Colon (tissue), 2 donors: ENCODE results near the gene HIGD1A.

Experiments used
- FAIRE-seq: peaks from 2 replicates; lab custom pipeline; 2012; peaks lifted over from hg19 to GRCh38; lab: Jason Lieb, UNC
- donor health status: control.
- donor health status: control.

Gene HIGD1A

GRCh38 chr3:42799376-42799775, 4.9 kb downstream of the HIGD1A start:
- FAIRE-seq: no peak

DNA sequence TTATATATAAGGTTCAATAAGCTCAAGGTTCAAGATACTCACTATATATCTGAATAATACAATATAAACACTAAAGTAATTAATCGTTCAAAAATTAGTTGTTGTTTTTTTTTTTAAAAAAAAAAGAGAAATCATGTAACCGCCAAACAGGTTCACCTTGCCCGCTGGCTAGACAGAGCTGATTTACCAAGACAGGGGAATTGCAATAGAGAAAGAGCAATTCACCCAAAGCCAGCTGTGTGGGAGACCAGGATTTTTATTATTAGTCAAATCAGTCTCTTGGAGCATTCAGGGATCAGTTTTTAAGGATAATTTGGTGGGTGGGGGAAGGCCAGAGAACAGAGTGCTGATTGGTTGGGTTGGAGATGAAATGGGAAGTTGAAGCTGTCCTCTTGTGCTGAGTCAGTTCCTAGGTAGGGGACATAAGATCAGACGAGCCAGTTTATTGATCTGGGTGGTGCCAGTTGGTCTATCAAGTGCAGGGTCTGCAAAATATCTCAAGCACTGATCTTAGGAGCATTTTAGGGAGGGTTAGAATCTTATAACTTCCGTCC, 7.9 kb downstream of the HIGD1A start:
- no peak for FAIRE-seq

GRCh38 chr3:42795621-42796181, 8.6 kb downstream of the HIGD1A start:
- no peak for FAIRE-seq

GRCh38 chr3:42790714-42791229, 13.5 kb downstream of the HIGD1A start:
- no peak for FAIRE-seq

GRCh38 chr3:42786631-42787030, 17.7 kb downstream of the HIGD1A start:
- FAIRE-seq: no peak

DNA sequence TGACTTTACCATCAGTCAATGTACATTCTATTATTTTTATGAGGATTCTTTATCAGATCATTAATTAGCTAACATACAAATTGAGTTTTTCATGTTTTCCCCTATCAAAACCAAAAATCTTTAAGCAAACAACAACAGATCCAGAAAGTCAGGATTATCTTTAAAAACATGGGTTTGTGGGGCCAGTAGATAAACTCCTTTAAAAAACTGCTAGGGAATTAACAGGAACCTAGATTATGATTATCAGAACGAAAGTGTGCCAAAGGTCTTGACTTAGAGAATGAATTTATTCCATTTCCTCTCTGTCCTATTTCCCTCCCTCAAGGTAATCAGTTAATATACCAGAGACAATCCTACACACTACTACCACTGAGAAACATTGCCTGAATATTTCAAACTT, 18.1 kb downstream of the HIGD1A start:
- no peak for FAIRE-seq

- FAIRE-seq: no peak
These were observed 23.2 kb downstream of the HIGD1A start for GRCh38 chr3:42780892-42781700.

- FAIRE-seq: no peak
These were observed 23.9 kb downstream of the HIGD1A start for GRCh38 chr3:42780398-42780797.

- FAIRE-seq: no peak
These were observed 25.6 kb downstream of the HIGD1A start for GRCh38 chr3:42778644-42779043.

GRCh38 chr3:42773409-42773751, 30.9 kb downstream of the HIGD1A start:
- FAIRE-seq: no peak

DNA sequence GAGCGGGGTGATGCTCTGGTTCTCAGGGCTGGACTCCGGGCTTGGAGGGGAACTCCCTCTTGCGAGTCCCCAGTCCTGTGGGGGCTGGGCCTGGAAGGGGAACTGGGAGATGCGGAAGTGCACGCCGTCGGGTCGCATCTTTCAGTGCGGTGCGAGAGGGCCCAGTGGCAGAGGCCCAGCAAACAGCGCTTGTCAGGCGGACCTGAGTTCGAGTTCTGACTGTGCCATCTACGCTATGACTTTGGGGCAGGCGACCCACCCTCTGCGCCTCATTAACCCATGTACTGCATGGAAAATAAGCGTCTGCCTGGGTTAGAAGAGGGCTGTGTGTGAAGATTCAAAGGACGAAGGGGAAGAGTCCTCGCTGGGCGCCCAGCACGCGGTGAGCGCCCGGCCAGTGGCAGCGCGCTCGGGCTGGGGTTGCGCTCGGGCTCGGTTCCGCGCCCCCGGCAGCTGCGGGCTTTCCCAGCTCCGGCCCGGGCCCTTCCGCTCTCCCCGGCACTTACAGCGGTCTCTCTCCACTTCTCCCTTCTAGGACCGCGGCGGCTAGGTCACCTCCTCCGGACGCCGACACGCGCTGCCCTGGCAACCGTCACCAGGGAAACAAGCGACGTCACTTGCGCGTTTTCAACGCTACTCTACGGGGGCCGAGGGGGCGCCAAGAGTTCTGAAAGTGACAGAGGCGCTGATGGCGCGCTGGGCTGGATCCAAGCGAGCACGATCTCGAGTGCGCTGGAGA, 31.5 kb downstream of the HIGD1A start, which contains the start of gene CCDC13:
Gene CCDC13 (minus strand): TSS at position 584 of the 739 bp plus-strand sequence. CDS start 14,908 bp downstream, outside the sequence.
- no peak for FAIRE-seq

GRCh38 chr3:42771271-42771670, 33.0 kb downstream of the HIGD1A start:
- FAIRE-seq: no peak

DNA sequence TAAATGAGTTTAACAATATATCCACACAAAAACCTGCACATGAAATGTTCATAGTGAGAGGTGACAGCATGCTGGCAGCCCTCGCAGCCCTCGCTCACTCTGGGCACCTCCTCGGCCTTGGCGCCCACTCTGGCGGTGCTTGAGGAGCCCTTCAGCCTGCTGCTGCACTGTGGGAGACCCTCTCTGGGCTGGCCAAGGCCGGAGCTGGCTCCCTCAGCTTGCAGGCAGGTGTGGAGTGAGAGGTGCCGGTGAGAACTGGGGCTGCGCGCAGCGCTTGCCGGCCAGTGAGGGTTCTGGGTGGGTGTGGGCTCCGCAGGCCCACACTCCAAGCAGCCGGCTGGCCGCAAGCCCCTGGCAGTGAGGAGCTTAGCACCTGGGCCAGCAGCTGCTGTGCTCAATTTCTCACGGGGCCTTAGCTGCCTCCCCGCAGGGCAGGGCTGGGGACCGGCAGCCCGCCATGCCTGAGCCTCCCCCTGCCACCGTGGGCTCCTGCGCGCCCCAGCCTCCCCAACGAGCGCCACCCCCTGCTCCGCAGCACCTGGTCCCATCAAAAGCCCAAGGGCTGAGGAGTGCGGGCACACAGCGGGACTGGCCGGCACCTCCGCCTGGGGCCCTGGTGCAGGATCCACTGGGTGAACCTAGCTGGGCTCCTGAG, 34.7 kb downstream of the HIGD1A start:
- no peak for FAIRE-seq

DNA sequence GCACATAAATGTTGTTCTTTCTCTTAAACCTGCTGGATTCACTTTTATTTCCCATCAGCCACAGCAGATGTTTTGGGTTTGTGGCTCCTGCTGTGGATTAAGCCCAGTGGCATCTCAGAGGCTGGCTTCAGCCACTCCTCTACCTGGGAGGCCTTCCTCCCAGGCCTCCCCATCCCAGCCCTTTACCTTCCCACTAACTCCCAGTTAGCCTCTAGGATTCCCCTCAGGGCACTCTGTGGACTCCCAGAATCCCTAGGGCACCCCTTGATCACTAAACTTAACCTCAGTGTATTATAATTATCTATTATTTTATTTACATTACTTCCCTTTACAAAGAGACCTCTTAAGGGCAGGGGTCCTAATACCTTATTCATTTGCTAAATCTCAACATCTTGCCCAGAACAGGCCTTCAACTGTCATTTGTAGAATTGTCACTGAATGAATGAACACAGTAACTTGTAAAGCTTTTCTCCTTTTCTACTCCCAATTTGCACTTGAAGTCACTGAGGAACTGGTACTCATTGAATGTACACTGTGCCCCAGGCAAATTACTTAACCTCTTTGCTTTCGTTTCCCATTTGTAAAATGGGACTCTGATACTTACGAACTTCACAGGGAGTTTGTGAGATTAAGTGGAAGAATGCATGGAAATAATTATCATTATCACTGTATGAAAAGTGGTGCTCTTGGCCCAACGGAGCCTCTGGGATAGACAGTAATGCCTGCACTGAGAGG, 39.6 kb downstream of the HIGD1A start:
- FAIRE-seq: no peak

GRCh38 chr3:42764115-42764514, 40.2 kb downstream of the HIGD1A start:
- FAIRE-seq: no peak

DNA sequence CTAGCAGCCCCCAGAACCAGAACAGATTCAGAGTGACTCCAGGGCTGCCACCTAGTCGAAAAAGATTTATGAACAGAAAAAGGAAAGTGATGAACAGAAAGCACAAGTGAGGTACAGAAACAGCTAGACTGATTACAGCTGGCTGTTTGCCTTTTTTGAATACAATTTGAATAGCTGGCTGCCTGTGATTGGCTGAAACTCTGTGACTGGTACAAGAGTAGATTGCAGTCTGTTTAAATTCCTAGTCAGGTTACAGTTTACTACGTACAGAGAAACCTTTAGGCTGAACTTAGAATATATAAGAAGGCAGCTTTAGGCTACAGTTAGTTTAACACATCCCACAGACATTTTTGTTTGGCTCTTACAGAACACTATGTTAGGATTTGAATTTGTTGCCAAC, 41.3 kb downstream of the HIGD1A start:
- FAIRE-seq: no peak

DNA sequence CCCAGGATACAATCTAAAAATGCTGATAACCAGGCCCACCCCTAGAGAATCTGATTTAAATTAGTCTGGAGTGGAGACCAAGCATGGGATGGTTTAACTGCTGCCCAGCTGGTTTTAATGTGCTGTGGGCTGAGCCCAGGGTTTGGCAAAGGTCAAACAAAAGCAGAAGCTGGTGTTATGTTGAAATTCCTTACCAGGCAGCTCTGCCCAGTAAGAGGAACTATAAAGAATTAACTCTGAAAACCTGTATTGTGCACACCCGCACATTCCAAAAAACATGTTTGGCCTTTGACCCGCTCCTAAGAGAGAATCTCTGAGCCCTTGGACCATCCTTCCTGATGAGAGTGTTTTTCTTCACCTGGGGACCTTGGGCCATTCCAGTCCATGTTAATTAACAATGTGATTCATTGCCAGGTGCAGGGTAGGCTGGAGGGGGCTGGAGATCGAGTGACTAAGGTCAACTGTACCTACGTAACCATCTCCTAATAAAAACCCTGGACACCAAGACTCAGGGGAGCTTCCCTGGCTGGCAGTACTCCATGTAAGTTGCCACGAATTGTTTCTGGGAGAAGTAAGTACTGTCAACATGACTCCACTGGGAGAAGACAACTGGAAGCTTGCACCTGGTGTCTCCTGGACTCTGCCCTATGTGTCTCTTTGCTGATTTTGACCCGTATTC, 42.1 kb downstream of the HIGD1A start:
- no peak for FAIRE-seq

DNA sequence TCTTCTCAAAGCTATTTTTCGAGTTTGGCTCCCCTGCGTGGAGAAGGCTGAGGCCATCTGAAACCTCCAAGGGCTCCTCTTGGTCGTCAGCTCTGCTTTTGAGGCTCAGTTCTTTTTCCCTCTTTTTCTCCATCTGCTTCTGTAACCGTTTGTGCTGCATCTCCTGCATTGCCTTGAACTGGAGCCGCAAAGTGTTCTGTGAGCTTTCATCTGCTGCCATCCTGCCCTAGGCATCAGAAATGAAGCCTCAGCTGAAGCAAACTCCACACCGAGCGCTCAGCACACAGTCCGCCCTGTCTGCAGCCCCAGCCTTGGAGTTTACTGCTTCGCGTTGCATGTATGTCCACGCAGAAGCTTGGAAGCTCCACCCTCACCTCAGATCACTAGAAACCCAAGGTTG, 46.2 kb downstream of the HIGD1A start:
- FAIRE-seq: no peak

DNA sequence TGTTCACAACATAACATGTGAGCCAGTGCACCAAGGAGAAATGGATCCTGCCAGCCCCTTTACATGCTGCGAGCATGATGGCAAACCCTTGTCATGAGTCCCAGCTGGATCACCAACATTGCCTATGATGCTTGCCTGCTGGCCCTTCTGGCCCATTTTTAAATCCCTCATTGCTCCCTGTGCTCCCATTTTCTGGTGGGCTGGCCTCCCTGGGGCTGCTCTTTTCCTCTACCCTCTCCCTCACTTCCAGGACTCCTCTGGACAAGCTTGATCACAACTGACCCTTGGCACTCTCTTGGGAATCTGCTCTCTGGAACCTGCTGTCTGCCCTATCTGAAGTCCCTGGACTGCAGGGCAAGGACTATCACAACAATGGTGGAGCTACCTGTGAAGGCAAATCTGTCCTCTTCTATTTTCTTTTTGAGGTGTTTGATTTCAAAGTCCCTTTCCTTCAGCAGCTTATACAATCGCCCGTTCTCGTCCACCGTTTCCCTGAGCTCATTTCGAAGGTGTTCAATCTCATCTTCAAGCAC, 47.5 kb downstream of the HIGD1A start:
- no peak for FAIRE-seq
